WTC11 (cell line): ENCODE data around the gene BGN. TPM values are rescaled to one million over a fixed set of nuclear protein-coding genes. Genes with fewer than 3 reads are reported as not detected.

ENCODE experiments used
- ATAC-seq: fragments of 200-7000 bp; cut with Tn5 transposase; 2 replicates; pipeline ENCODE4 v1.10.0; 2021; ENCODE audit warnings: mild to moderate bottlenecking, moderate library complexity
- CTCF ChIA-PET: fragments of 300-600 bp; sonication (Branson Sonifier 250); formaldehyde crosslinking; loops from one replicate; lab custom pipeline; 2021; ENCODE audit warnings: antibody characterized with exemption; lab: Charles Lee
- POLR2A ChIA-PET: fragments of 350-600 bp; sonication (Branson Sonifier 250); formaldehyde crosslinking; loops from one replicate; lab custom pipeline; 2021; ENCODE audit warnings: antibody characterized with exemption; lab: Charles Lee
- DNase-seq: peaks from one replicate; pipeline ENCODE4 v3.0.0; 2021; ENCODE audit warnings: low spot score
- H3K27ac Mint-ChIP-seq: 2 replicates; pipeline ENCODE4 v1.8.0; 2021; ENCODE audit warnings: mixed read lengths
- H3K27me3 Mint-ChIP-seq: 2 replicates; pipeline ENCODE4 v1.8.0; 2021; ENCODE audit warnings: low read depth, mild to moderate bottlenecking, moderate library complexity, mixed read lengths
- H3K36me3 Mint-ChIP-seq: 2 replicates; pipeline ENCODE4 v1.8.0; 2021; ENCODE audit warnings: mixed read lengths
- H3K4me1 Mint-ChIP-seq: 2 replicates; pipeline ENCODE4 v1.8.0; 2022; ENCODE audit warnings: mixed read lengths
- H3K4me3 Mint-ChIP-seq: 2 replicates; pipeline ENCODE4 v1.8.0; 2021; ENCODE audit warnings: mild to moderate bottlenecking, moderate library complexity, mixed read lengths
- H3K9me3 Mint-ChIP-seq: 2 replicates; pipeline ENCODE4 v1.8.0; 2021; ENCODE audit warnings: mixed read lengths
- CREM ChIP-seq: sonication (generic); formaldehyde crosslinking; IDR thresholded peaks from 2 replicates; pipeline ENCODE4 v1.8.1; 2022; ENCODE audit warnings: mild to moderate bottlenecking, missing genetic modification reagents, moderate library complexity
- ESRRA ChIP-seq: sonication (generic); formaldehyde crosslinking; IDR thresholded peaks from 2 replicates; pipeline ENCODE4 v1.8.1; 2022; ENCODE audit warnings: mild to moderate bottlenecking, missing genetic modification reagents, borderline replicate concordance
- GABPB1 ChIP-seq: sonication (generic); formaldehyde crosslinking; IDR thresholded peaks from 2 replicates; pipeline ENCODE4 v1.8.1; 2023; ENCODE audit warnings: mild to moderate bottlenecking, missing genetic modification reagents
- JUN ChIP-seq: sonication (generic); formaldehyde crosslinking; IDR thresholded peaks from 2 replicates; pipeline ENCODE4 v1.8.0; 2023; ENCODE audit warnings: mild to moderate bottlenecking, missing genetic modification reagents
- NFE2L1 ChIP-seq: sonication (generic); formaldehyde crosslinking; IDR thresholded peaks from 2 replicates; pipeline ENCODE4 v1.8.1; 2023; ENCODE audit warnings: missing genetic modification reagents
- OVOL2 ChIP-seq: fragments of 250-450 bp; sonication (Bioruptor Pico); IDR thresholded peaks from 2 replicates; pipeline ENCODE4 v1.9.0; 2021; ENCODE audit warnings: mild to moderate bottlenecking, borderline replicate concordance
- TEAD4 ChIP-seq: sonication (generic); formaldehyde crosslinking; IDR thresholded peaks from 2 replicates; pipeline ENCODE4 v1.8.0; 2022; ENCODE audit warnings: mild to moderate bottlenecking, missing genetic modification reagents
- TP53 ChIP-seq: sonication (generic); formaldehyde crosslinking; IDR thresholded peaks from 2 replicates; pipeline ENCODE4 v1.8.1; 2023; ENCODE audit warnings: mild to moderate bottlenecking, missing genetic modification reagents
- ZNF263 ChIP-seq: sonication (generic); formaldehyde crosslinking; IDR thresholded peaks from 2 replicates; pipeline ENCODE4 v1.8.1; 2022; ENCODE audit warnings: low read depth, mild to moderate bottlenecking, moderate library complexity, missing genetic modification reagents
- ZNF416 ChIP-seq: fragments of 250-450 bp; sonication (Bioruptor Pico); IDR thresholded peaks from 2 replicates; pipeline ENCODE4 v1.9.0; 2021; ENCODE audit warnings: mild to moderate bottlenecking, inconsistent platforms
- ZNF671 ChIP-seq: fragments of 250-450 bp; sonication (Bioruptor Pico); IDR thresholded peaks from 2 replicates; pipeline ENCODE4 v1.8.0; 2021; ENCODE audit warnings: mild to moderate bottlenecking
- total RNA-seq: library from RNA; stranded (reverse); gene quantifications from 3 replicates; pipeline ENCODE4 v1.2.3, GENCODE V29; 2021
- TF ChIP-seq, protein P1 (sequence below): sonication (generic); formaldehyde crosslinking; IDR thresholded peaks from 2 replicates; pipeline ENCODE4 v1.8.0; 2022; ENCODE audit warnings: mild to moderate bottlenecking, missing genetic modification reagents
- TF ChIP-seq, protein P2 (sequence below): sonication (generic); formaldehyde crosslinking; IDR thresholded peaks from 2 replicates; pipeline ENCODE4 v1.8.1; 2023; ENCODE audit warnings: mild to moderate bottlenecking, missing genetic modification reagents
- TF ChIP-seq, protein P3 (sequence below): fragments of 250-450 bp; sonication (Bioruptor Pico); IDR thresholded peaks from 2 replicates; pipeline ENCODE4 v1.9.0; 2021; ENCODE audit warnings: moderate library complexity, mild to moderate bottlenecking, inconsistent platforms, borderline replicate concordance
- TF ChIP-seq, protein P4 (sequence below): sonication (generic); formaldehyde crosslinking; IDR thresholded peaks from 2 replicates; pipeline ENCODE4 v1.8.1; 2023; ENCODE audit warnings: mild to moderate bottlenecking, missing genetic modification reagents, moderate library complexity
- TF ChIP-seq, protein P5 (sequence below): sonication (generic); formaldehyde crosslinking; IDR thresholded peaks from 2 replicates; pipeline ENCODE4 v1.8.1; 2022; ENCODE audit warnings: low read depth, missing genetic modification reagents, borderline replicate concordance
- TF ChIP-seq, protein P6 (sequence below): sonication (generic); formaldehyde crosslinking; IDR thresholded peaks from 2 replicates; pipeline ENCODE4 v1.8.1; 2022; ENCODE audit warnings: mild to moderate bottlenecking, missing genetic modification reagents, moderate library complexity, borderline replicate concordance

The BGN gene
- total RNA-seq, 1 experiment from 2014 or later: 1.8 TPM

DNA sequence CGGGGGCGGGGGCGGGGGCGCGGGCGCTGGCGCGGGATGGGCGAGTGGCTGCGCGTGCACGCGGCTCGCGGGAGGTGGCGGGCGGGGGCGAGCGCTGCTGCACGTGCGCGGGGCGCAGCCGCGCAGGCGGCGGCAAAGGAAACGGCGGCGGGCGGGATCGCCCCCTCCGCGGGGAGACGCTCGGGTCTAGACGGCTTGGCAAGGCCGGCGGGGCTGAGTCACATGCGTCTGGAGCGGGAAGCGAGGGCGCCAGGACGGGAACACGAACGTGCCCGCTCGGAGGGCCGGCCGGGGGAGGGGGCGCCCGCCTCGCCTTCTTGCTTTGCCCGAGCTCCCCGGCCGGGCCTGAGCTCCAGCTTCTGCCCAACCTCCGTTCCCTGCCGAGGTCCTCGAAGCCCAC is 20.1 kb upstream of the BGN start (continued):
- TF ChIP-seq, protein P1, sequence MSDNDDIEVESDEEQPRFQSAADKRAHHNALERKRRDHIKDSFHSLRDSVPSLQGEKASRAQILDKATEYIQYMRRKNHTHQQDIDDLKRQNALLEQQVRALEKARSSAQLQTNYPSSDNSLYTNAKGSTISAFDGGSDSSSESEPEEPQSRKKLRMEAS (CRISPR knock-in tag): peak; percentile 61; the same call in 1 of the 2 replicates
- TF ChIP-seq JUN (CRISPR knock-in tag) (no peak), ZNF416 (CRISPR knock-in tag) (no peak), OVOL2 (CRISPR knock-in tag) (no peak), ZNF263 (CRISPR knock-in tag) (no peak), TP53 (CRISPR knock-in tag) (0 out of 2 replicates have a peak, but pooled peaks have one; percentile 28)
- TF ChIP-seq, protein P2, sequence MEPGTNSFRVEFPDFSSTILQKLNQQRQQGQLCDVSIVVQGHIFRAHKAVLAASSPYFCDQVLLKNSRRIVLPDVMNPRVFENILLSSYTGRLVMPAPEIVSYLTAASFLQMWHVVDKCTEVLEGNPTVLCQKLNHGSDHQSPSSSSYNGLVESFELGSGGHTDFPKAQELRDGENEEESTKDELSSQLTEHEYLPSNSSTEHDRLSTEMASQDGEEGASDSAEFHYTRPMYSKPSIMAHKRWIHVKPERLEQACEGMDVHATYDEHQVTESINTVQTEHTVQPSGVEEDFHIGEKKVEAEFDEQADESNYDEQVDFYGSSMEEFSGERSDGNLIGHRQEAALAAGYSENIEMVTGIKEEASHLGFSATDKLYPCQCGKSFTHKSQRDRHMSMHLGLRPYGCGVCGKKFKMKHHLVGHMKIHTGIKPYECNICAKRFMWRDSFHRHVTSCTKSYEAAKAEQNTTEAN: no peak
- TF ChIP-seq, protein P3, sequence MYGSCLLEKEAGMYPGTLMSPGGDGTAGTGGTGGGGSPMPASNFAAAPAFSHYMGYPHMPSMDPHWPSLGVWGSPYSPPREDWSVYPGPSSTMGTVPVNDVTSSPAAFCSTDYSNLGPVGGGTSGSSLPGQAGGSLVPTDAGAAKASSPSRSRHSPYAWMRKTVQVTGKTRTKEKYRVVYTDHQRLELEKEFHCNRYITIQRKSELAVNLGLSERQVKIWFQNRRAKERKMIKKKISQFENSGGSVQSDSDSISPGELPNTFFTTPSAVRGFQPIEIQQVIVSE (CRISPR knock-in tag): no peak
- TF ChIP-seq, protein P4, sequence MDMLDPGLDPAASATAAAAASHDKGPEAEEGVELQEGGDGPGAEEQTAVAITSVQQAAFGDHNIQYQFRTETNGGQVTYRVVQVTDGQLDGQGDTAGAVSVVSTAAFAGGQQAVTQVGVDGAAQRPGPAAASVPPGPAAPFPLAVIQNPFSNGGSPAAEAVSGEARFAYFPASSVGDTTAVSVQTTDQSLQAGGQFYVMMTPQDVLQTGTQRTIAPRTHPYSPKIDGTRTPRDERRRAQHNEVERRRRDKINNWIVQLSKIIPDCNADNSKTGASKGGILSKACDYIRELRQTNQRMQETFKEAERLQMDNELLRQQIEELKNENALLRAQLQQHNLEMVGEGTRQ (CRISPR knock-in tag): peak; percentile 37
- TF ChIP-seq, all 79 proteins: peak for 5

DNA sequence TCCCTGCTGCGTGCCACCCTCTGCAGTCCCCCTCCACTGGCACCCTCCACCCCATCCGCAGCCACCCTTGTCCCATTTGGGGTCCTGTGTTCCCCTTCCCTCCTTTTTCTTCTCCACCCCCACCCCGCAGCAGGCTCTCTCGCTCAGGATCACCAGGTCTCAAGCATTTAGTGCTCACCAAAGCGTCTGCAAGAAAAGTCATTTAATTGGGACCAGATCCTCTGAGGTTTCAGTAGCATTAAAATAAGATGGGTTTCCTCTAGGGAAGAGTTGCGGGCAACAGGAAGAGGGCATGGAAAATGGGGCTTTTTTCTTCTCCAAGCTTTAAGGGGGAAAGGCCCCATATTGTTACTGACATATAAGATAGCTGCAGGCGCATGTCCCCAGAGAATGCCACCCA is 19.5 kb upstream of the BGN start:
- POLR2A ChIA-PET: no interaction called here
- Mint-ChIP-seq H3K4me1 (peaks cover 15% of the 10 kb centered on the region), H3K36me3 (no peaks in the 10 kb centered on the region), H3K4me3 (no peak overlapping the region), H3K9me3 (no peaks in the 10 kb centered on the region), H3K27me3 (peaks cover 36% of the 10 kb centered on the region), H3K27ac (no peak overlapping the region)
- CTCF ChIA-PET: no interaction called here
- no peak for ATAC-seq
- TF ChIP-seq, protein P4 (CRISPR knock-in tag): no peak
- no peak for TF ChIP-seq ZNF416 (CRISPR knock-in tag)
- no peak for TF ChIP-seq ZNF671
- TF ChIP-seq CREM (CRISPR knock-in tag): no peak
- no peak for TF ChIP-seq NFE2L1 (CRISPR knock-in tag)
- TF ChIP-seq, protein P5, sequence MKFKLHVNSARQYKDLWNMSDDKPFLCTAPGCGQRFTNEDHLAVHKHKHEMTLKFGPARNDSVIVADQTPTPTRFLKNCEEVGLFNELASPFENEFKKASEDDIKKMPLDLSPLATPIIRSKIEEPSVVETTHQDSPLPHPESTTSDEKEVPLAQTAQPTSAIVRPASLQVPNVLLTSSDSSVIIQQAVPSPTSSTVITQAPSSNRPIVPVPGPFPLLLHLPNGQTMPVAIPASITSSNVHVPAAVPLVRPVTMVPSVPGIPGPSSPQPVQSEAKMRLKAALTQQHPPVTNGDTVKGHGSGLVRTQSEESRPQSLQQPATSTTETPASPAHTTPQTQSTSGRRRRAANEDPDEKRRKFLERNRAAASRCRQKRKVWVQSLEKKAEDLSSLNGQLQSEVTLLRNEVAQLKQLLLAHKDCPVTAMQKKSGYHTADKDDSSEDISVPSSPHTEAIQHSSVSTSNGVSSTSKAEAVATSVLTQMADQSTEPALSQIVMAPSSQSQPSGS: no peak
- no peak for TF ChIP-seq TP53 (CRISPR knock-in tag)
- TF ChIP-seq ESRRA (CRISPR knock-in tag): no peak
- TF ChIP-seq, protein P3 (CRISPR knock-in tag): no peak
- TF ChIP-seq, protein P6, sequence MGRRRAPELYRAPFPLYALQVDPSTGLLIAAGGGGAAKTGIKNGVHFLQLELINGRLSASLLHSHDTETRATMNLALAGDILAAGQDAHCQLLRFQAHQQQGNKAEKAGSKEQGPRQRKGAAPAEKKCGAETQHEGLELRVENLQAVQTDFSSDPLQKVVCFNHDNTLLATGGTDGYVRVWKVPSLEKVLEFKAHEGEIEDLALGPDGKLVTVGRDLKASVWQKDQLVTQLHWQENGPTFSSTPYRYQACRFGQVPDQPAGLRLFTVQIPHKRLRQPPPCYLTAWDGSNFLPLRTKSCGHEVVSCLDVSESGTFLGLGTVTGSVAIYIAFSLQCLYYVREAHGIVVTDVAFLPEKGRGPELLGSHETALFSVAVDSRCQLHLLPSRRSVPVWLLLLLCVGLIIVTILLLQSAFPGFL (CRISPR knock-in tag): no peak
- no peak for TF ChIP-seq GABPB1 (CRISPR knock-in tag)
- no peak for TF ChIP-seq TEAD4 (CRISPR knock-in tag)
- no peak for DNase-seq
